ENCODE data around the gene TNFAIP8L1.

TNFAIP8L1 gene

DNA sequence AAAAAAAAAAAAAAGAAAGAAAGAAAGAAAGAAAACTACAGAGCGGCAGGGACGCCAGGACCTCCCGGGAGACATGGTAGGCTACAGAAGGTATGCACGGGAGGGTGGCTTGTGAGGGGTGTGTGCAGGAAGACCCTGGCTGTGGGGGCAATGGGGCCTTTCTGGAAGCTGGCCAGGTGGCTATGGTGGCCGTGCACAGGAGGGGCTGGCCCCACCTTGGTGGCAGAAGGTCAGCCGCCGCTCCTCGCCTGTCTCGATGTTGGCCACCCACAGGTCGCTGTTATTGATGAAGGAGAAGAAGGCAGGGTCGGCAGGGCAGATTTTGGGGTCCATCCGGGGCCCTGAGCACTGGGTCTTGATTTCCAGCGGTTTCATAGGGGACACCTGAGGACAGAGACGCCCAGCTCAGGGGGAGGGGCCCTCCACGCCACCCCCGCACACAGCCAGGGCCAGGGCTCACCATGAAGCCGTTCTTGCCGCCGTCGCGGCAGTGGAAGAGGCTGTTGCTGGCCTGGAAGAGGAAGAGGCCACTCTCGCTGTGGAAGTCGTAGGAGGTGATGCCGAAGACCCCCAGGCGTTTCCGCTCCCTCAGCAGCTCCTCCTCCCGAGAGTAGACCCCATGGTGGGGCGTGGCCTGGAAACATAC lies 64.5 kb downstream of the TNFAIP8L1 start:
- DNase-seq (ENCODE audit: low read depth), result no peak

DNA sequence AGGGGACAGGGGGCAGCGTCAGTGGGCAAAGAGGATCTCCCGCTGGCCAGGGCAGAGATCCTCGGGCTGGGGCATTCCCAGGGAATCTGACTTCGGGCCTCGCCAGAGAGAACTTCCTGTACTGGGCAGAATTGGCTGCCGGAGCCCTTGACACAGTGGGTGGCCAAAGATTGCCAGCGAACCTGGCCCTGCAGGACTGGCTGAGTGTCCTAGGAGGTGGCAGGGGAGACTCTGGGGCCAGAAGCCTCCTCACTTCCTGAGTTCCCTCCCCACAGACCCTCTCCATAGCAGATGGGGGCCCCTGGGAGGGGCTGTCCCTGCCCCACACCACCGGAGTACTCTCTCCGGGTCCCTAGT lies 65.0 kb downstream of the TNFAIP8L1 start:
- no peak for DNase-seq (ENCODE audit: low read depth)

Data from T-helper 22 cell (primary cell).